GM18951 (cell line): ENCODE data around the gene OSBPL9.

Experiments
- POLR2A ChIP-seq: IDR thresholded peaks from 4 replicates; pipeline ENCODE4 v1.6.1; 2011; ENCODE audit warnings: mild to moderate bottlenecking; ENCODE audit not compliant: insufficient read length, insufficient read depth; ENCODE audit errors: extremely low read depth
- in situ Hi-C: fragments of 300-500 bp; cut with MboI; formaldehyde crosslinking; loops from one replicate; pipeline ENCODE4 v1.12.0; 2022; ENCODE audit warnings: low sequenced_read_pairs, mixed read lengths, inconsistent platforms; ENCODE audit not compliant: unreplicated experiment

The OSBPL9 gene

DNA sequence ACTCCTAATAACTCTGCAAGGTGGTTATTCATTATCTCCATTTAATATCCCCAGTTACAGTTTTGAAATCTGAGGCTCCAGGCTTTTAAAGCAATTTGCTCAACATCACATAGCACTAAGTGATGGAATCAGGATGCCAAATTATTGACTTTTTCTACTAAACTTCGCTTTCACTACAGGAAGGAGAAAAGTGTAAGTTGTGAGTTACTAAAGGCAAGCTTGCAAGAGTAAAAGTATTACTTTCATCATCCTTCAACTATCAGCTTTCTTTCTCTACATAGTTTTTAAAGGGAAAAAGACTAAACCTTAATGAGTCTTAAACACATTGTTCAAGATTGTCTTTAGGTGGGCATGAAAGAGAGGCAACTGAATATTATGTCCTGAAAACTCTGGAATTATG lies 1.8 kb downstream of the OSBPL9 start:
- TF ChIP-seq POLR2A, result no peak
- in situ Hi-C loops, result no loop called here

DNA sequence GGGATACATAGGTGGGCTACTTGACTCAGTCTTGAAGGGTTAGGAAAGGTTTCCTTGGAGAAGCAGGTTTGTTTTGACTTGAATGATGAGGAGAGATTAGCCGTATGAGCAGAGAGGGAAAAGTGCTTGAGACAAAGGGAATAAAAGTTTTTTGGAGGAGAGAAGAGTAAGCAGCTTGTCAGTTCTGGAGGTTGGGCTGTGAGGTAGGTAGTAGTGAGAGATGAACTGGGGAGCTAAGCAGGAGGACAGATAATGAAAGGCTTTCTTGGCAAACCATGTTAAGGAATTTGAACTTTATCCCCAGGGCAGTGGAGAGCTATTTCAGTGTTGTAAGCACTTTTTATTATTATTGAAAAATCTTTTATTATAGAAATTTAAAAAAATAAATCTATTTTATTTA lies 3.6 kb downstream of the OSBPL9 start:
- TF ChIP-seq POLR2A, result no peak
- in situ Hi-C loops, result no loop called here

DNA sequence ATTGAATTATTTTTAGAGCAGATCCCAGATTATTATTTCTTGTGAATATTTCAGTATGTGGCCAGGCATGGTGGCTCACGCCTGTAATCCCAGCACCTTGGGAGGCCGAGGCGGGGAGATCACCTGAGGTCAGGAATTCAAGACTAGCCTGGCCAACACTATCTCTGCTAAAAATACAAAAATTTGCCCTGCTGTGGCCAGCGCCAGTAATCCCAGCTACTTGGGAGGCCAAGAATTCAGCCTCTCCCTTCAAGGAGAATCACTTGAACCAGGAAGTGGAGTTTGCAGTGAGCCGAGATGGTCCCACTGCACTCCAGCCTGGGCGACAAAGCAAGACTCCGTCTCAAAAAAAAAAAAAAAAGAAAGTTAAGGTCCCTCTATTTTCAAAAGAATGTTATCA lies 4.3 kb downstream of the OSBPL9 start:
- in situ Hi-C loops, result no loop called here

DNA sequence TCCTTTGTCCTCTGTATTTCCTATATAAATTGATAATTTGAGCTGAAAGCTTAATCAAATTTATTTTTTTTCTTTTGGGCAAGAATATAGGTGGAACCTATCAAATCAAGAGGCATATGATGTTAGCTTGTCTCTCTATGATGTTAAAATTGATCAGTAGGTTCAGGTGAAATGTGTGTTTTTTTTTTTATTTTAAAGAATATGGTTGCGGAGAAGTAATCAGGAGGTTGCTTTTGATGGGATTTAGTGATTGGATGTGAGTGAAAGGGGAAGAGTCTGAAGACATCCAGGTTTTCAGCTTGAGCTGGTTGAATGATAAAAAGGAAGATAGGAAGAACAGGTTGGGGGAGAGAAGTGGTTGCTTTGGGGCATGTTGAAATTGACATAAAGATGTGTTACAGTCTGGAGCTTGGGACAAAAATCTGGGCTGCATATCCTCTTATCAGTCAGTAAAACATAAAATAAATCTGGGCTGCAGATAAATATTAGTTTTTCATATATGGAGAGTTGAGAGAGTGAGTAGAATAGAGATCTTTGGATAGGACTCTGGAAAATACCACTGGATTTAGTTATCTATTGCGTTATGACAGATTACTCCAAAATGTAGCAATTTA lies 5.1 kb downstream of the OSBPL9 start:
- in situ Hi-C loops, result no loop called here
- TF ChIP-seq POLR2A, result no peak

More for the DNA sequence above, 4.3 kb downstream of the OSBPL9 start:
- TF ChIP-seq POLR2A, result no peak

DNA sequence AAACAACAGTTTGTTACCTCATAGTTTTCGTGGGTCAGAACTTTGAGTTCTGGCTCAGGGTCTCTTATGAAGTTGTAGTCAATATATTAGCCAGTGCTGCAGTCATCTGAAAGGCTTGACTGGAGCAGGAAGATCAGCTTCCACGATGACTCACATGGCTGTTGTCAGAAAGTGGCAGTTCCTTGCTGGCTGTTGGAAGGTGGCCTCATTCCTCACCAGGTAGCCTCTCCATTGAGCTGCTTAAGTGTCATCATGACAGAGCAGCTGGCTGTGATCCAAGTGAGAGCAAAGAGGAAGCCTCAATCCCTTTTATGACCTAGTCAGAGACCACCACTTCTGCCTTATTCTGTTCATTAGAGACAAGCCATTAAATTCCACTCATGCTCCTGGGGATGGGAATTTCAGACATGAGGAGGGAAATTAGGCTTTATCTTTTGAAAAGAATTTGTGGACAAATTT lies 5.6 kb downstream of the OSBPL9 start:
- in situ Hi-C loops, result no loop called here
- TF ChIP-seq POLR2A, result no peak

DNA sequence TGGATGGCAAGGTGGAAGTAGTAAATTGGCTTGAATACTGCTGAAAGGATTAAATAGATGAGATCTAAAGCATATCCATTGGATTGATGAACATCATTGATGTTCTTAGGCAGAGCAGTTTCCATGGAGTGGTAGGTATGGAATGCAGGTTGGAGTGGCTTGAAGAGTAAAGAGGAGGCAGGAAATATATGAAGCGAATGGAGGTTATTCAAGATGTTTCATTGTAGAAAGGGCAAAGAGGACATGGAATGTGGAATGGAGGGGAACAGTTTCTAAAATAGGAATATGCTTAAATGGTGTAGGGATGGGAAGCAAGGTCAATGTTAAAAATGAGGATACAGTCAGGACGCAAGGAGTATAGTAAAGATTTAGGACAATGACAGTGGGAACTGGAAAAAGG lies 6.1 kb downstream of the OSBPL9 start:
- no peak for TF ChIP-seq POLR2A

DNA sequence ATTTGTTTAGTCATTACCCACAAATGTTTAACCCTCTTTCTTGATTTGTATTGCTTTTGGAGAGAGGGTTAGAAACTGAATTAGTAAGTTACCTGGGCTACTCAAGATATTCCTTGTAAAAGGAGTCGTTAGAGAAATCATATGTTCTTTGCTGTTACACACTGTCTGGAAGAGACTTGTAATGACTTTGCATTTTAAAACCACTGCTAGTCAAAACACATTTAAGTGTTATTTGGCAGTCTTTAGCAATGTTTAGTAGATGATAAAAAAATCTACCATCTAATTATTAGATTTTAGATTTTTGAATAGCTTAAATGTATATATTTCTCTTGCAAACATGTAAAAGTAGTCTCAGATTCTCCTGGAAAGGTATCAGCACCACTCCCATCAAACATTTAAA lies 6.6 kb downstream of the OSBPL9 start:
- no peak for TF ChIP-seq POLR2A
- in situ Hi-C loops, result no loop called here

More for the DNA sequence above, 6.1 kb downstream of the OSBPL9 start:
- in situ Hi-C loops, result no loop called here

DNA sequence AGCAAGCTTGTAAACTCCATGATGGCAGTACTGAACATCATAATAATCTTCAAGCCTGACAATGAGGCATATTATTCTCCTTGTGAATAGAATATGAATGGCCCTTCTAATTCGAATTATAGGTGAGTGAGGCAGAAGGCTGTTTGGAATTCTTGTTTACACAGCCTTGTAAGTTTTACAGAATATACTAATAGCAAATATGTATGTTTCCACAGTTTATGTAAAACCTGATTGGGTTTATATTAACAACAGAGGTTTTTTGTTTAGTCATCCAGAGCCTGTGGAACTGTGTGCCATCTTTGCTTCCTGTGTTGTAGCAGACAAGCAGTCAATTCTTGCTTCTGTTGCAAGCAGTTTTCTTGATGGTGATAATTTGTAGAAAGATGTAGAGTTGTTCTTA lies 8.0 kb downstream of the OSBPL9 start:
- in situ Hi-C loops, result no loop called here
- no peak for TF ChIP-seq POLR2A

DNA sequence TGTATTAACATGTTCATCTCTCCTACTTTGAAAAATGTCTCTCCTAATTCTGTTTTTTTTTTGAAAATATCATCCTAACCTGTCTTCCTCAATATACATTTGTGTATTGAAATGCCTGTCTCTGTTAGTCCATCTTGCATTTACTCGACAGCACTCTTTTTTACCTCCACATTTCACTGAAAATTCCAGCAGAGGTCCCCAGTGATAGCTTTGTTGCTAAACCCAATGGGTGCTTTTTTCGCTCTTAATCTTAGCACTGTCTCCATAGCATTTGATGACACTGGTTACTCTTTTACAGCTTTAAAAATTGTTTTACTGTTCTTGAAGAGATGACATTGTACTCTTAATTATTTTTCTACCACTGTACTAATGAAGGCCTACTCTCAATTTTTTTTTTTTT lies 10.8 kb downstream of the OSBPL9 start:
- in situ Hi-C loops, result no loop called here
- no peak for TF ChIP-seq POLR2A

DNA sequence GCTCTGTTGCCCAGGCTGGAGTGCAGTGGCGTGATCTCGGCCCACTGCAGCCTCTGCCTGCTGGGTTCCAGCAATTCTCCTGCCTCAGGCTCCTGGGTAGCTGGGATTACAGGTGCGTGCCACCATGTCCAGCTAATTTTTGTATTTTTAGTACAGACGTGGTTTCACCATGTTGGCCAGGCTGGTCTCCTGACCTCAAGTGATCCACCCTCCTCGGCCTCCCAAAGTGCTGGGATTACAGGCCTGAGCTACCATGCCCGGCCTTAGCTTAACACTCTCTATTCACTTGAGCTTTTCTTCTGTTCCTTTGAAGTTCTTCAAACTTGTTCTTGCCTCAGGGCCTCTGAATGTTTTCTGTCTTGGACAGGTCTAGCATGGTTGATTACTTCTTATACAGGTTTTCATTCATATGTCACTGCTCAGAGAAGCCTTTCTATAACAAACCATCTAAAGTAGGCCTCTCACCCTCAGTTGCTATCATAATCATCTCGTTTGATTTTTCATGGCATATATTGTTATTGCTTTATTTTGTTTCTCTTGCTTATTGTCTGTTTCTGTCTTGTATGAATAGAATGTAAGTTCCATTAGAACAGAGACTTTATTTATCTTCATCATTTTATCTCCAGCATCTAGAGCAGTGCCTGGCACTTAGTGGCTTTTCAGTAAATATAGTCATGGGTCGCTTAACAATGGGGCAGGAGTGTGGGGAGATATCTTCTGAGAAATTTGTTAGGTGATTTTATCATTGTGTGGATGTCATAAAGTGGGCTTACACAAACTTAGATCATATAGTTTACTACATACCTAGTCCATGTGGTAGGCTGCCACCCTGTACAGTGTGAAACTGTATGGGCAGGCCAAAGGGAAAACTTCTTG lies 12.1 kb downstream of the OSBPL9 start:
- TF ChIP-seq POLR2A, result no peak
- in situ Hi-C loops, result no loop called here

DNA sequence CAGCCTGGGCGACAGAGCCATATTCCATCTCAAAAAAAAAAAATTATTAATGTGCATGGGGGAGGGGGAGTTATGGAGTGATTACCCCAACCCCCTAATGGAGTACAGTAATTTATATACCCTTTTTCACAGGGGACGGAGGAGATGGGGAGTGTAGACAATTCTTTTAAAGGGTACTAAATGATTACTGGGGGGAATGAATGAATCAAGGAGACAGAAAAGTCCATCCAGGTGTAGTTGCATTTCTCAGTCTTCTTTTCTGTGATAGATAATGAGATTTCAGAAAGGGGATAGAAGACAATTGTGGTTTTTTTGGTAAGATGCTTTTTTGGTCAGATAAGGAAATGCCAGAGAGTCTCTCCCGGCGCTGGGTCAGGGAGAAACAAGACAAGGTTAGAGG lies 13.0 kb downstream of the OSBPL9 start:
- in situ Hi-C loops, result no loop called here
- TF ChIP-seq POLR2A, result no peak

DNA sequence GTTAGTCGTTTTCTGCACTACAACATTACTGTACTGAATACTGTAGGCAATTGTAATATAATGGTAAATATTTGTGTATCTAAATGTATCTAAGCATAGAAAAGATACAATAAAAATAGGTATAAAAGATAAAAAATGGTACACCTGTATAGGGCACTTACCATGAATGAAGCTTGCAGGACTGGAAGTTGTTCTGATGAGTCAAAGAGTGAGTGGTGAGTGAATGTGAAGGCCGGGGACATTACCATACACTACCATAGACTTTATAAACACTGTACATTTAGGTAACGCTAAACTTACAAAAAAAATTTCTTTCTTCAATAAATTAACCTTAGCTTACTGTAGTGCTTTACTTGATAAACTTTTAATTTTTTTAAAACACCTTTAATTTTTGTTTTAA lies 13.5 kb downstream of the OSBPL9 start:
- in situ Hi-C loops, result no loop called here
- no peak for TF ChIP-seq POLR2A

DNA sequence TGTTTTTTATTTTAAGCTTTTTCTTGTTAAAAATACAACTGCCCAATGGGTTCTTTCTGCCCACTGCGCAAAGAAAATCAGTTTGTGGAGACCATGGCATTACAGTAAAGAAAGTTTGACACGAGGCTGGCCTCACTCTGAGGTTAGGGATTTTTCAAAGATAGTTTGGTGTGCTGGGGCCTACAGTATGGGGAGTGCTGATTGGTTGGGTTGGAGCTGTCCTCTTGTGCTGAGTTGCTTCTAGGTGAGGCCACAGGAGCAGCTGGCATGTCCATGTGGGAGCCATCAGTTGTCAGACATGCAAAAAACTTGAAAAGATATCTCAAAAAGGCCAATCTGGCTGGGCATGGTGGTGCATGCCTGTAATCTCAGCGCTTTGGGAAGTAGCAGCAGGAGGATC lies 14.0 kb downstream of the OSBPL9 start:
- in situ Hi-C loops, result no loop called here
- TF ChIP-seq POLR2A, result no peak

DNA sequence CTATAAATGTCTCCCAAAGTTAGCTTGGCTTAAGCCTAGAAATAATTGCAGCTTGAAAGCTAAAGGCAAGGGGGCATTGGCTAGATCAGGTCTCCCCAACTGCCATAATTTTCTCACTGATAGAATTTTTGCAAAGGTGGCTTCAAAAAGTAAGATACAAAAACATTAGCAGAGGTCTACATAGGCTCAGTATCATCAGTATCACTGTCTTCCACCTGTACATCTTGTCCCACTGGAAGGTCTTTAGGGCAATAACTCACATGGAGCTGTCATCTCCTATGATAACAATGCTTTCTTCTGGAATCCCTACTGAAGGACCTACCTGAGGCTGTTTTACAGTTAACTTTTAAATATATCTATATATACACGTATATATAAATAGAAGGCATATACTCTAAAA lies 14.9 kb downstream of the OSBPL9 start:
- in situ Hi-C loops, result no loop called here

More for the DNA sequence above, 14.9 kb downstream of the OSBPL9 start:
- TF ChIP-seq POLR2A, result no peak
